H54 (cell line): ENCODE measurements around the gene ZNF467.
A peak's percentile ranks its signal among the peaks of the same experiment; 100 is the strongest.

ENCODE experiments used
- DNase-seq: peaks from one replicate; pipeline ENCODE4 v3.0.0; 2011; ENCODE audit warnings: low spot score, mixed read lengths; ENCODE audit not compliant: insufficient read length
- FAIRE-seq: peaks from 3 replicates; lab custom pipeline; 2011; peaks lifted over from hg19 to GRCh38; lab: Jason Lieb, UNC
- POLR2A ChIP-seq: IDR thresholded peaks from 2 replicates; pipeline ENCODE4 v1.6.1; 2011; ENCODE audit warnings: low read depth, mild to moderate bottlenecking, low read length

ZNF467 gene

GRCh38 chr7:149776848-149777407 lies 3.5 kb upstream of the ZNF467 start:
- FAIRE-seq = no peak
- no peak for TF ChIP-seq POLR2A

GRCh38 chr7:149776289-149776688 lies 2.9 kb upstream of the ZNF467 start:
- FAIRE-seq (no peak), DNase-seq (peak; percentile 49)
- TF ChIP-seq POLR2A = no peak

More at GRCh38 chr7:149776848-149777407, 3.5 kb upstream of the ZNF467 start:
- DNase-seq = no peak

GRCh38 chr7:149775176-149775556 lies 1.8 kb upstream of the ZNF467 start:
- TF ChIP-seq POLR2A = no peak
- DNase-seq = no peak
- FAIRE-seq = no peak

GRCh38 chr7:149774237-149775175 lies 1.1 kb upstream of the ZNF467 start:
- no peak for FAIRE-seq
- DNase-seq = no peak
- TF ChIP-seq POLR2A = no peak

- no peak for TF ChIP-seq POLR2A
- FAIRE-seq (no peak), DNase-seq (no peak)
Observed at GRCh38 chr7:149772956-149773434, 393 bp downstream of the ZNF467 start.

- DNase-seq = peak; percentile 41
- no peak for TF ChIP-seq POLR2A
- FAIRE-seq = no peak
Observed at GRCh38 chr7:149772241-149772955, 990 bp downstream of the ZNF467 start.

GRCh38 chr7:149771720-149772240 lies 1.6 kb downstream of the ZNF467 start:
- peak; percentile 50 for TF ChIP-seq POLR2A
- FAIRE-seq = no peak
- peak; percentile 98 for DNase-seq

- FAIRE-seq = no peak
- no peak for TF ChIP-seq POLR2A
- DNase-seq = no peak
Observed at GRCh38 chr7:149770728-149771636, 2.4 kb downstream of the ZNF467 start.

- FAIRE-seq (no peak), DNase-seq (no peak)
- no peak for TF ChIP-seq POLR2A
Observed at GRCh38 chr7:149769915-149770314, 3.5 kb downstream of the ZNF467 start.

- no peak for FAIRE-seq
- no peak for TF ChIP-seq POLR2A
- DNase-seq = no peak
Observed at GRCh38 chr7:149768931-149769330, 4.5 kb downstream of the ZNF467 start.

GRCh38 chr7:149767068-149767467 lies 6.3 kb downstream of the ZNF467 start:
- no peak for TF ChIP-seq POLR2A
- FAIRE-seq (no peak), DNase-seq (no peak)

GRCh38 chr7:149766135-149766675 lies 7.2 kb downstream of the ZNF467 start:
- FAIRE-seq (no peak), DNase-seq (no peak)
- no peak for TF ChIP-seq POLR2A
